ENCODE data around the gene C16orf89.
"Not testable (repeated sequence)": the region's sequence is repeated elsewhere in the genome, so short reads cannot be mapped to it uniquely, and the experiment has no call there.

Gene C16orf89

GRCh38 chr16:5065813-5066212 is at the start of gene C16orf89:
C16orf89 (minus strand) TSS chr16:5065956; CDS start chr16:5065908, 48 bp downstream.
- no peak for DNase-seq (ENCODE audit: low read depth)

GRCh38 chr16:5110933-5111332 is 45.2 kb upstream of the C16orf89 start:
- not testable (repeated sequence) for DNase-seq (ENCODE audit: low read depth)

- DNase-seq (ENCODE audit: low read depth): no peak
These were observed 42.9 kb upstream of the C16orf89 start for GRCh38 chr16:5108505-5109158.

GRCh38 chr16:5105039-5105438 is 39.3 kb upstream of the C16orf89 start:
- DNase-seq (ENCODE audit: low read depth): not testable (repeated sequence)

GRCh38 chr16:5103296-5104032 is 37.7 kb upstream of the C16orf89 start:
- DNase-seq (ENCODE audit: low read depth): not testable (repeated sequence)

- DNase-seq (ENCODE audit: low read depth): not testable (repeated sequence)
These were observed 33.4 kb upstream of the C16orf89 start for GRCh38 chr16:5099174-5099573.

- DNase-seq (ENCODE audit: low read depth): peak; percentile 43
These were observed 32.7 kb upstream of the C16orf89 start for GRCh38 chr16:5098221-5099159.

- peak; percentile 99 for DNase-seq (ENCODE audit: low read depth)
These were observed 31.9 kb upstream of the C16orf89 start, which contains the start of gene EEF2KMT for GRCh38 chr16:5097470-5098220. EEF2KMT (minus strand) TSS chr16:5097795; CDS start chr16:5097739, 56 bp downstream.

GRCh38 chr16:5097061-5097469 is 31.3 kb upstream of the C16orf89 start:
- DNase-seq (ENCODE audit: low read depth): not testable (repeated sequence)

- DNase-seq (ENCODE audit: low read depth): not testable (repeated sequence)
These were observed 30.8 kb upstream of the C16orf89 start for GRCh38 chr16:5096437-5097060.

- not testable (repeated sequence) for DNase-seq (ENCODE audit: low read depth)
These were observed 29.5 kb upstream of the C16orf89 start for GRCh38 chr16:5095145-5095830.

- DNase-seq (ENCODE audit: low read depth): not testable (repeated sequence)
These were observed 28.0 kb upstream of the C16orf89 start for GRCh38 chr16:5093746-5094145.

GRCh38 chr16:5093081-5093480 is 27.3 kb upstream of the C16orf89 start:
- DNase-seq (ENCODE audit: low read depth): not testable (repeated sequence)

GRCh38 chr16:5090592-5090991 is 24.8 kb upstream of the C16orf89 start:
- not testable (repeated sequence) for DNase-seq (ENCODE audit: low read depth)

GRCh38 chr16:5089911-5090555 is 24.3 kb upstream of the C16orf89 start:
- DNase-seq (ENCODE audit: low read depth): not testable (repeated sequence)

- not testable (repeated sequence) for DNase-seq (ENCODE audit: low read depth)
These were observed 23.2 kb upstream of the C16orf89 start for GRCh38 chr16:5088936-5089335.

- not testable (repeated sequence) for DNase-seq (ENCODE audit: low read depth)
These were observed 22.5 kb upstream of the C16orf89 start for GRCh38 chr16:5088086-5088790.

- not testable (repeated sequence) for DNase-seq (ENCODE audit: low read depth)
These were observed 20.0 kb upstream of the C16orf89 start for GRCh38 chr16:5085716-5086115.

- peak; percentile 33 for DNase-seq (ENCODE audit: low read depth)
These were observed 19.0 kb upstream of the C16orf89 start for GRCh38 chr16:5084802-5085201.

Data from fibroblast of the conjunctiva (primary cell).